Skeletal muscle satellite cell (primary cell): ENCODE measurements around the gene LRRC14B.
"Not testable (repeated sequence)": the region's sequence is repeated elsewhere in the genome, so short reads cannot be mapped to it uniquely, and the experiment has no call there.

Experiments used
- H3K27me3 ChIP-seq: 2 replicates; pipeline ENCODE4 v1.7.0; 2013; ENCODE audit warnings: low read length; ENCODE audit not compliant: control insufficient read depth, insufficient read depth
- H3K36me3 ChIP-seq: 2 replicates; pipeline ENCODE4 v1.7.0; 2013; ENCODE audit warnings: mild to moderate bottlenecking, control low read depth, low read length; ENCODE audit not compliant: insufficient read depth
- H3K4me1 ChIP-seq: 2 replicates; pipeline ENCODE4 v1.7.0; 2013; ENCODE audit warnings: low read length; ENCODE audit not compliant: control insufficient read depth, insufficient read depth
- H3K4me2 ChIP-seq: 2 replicates; pipeline ENCODE4 v1.7.0; 2013; ENCODE audit warnings: mild to moderate bottlenecking, low read length
- H3K4me3 ChIP-seq: 2 replicates; pipeline ENCODE4 v1.7.0; 2013; ENCODE audit warnings: low read length
- H3K9ac ChIP-seq: 2 replicates; pipeline ENCODE4 v1.7.0; 2013; ENCODE audit warnings: mild to moderate bottlenecking, low read depth, low read length, moderate library complexity
- H3K9me3 ChIP-seq: replicated peaks from 2 replicates; pipeline ENCODE4 v1.7.0; 2013; ENCODE audit warnings: mild to moderate bottlenecking, control low read depth, low read length

LRRC14B gene

DNA sequence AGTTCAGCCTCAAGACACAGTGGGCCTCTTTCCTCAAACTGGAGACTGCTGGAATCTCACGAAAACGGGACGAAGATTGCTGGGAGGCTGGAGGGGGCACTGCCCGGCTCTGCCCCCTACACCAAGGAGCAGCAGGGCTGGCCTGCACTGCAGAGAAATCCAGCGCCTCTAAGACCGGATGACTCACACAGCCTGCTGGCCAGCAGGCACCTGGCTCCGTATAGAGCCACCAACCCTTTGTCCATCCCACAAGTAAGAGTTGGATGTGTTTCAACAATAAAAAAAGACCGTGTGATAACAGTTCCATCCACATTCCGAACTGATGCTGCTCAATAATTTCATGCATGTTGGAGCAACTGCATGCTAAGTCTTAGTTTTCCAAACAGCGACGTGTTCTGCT lies 15.1 kb downstream of the LRRC14B start:
- Histone ChIP-seq H3K4me1 (peaks cover 7% of the 10 kb centered on the region), H3K4me3 (no peak overlapping the region), H3K4me2 (peak overlapping the region; percentile 23), H3K9ac (no peak overlapping the region), H3K27me3 (no peaks in the 10 kb centered on the region), H3K9me3 (no peaks in the 10 kb centered on the region), H3K36me3 (peaks cover 24% of the 10 kb centered on the region)

DNA sequence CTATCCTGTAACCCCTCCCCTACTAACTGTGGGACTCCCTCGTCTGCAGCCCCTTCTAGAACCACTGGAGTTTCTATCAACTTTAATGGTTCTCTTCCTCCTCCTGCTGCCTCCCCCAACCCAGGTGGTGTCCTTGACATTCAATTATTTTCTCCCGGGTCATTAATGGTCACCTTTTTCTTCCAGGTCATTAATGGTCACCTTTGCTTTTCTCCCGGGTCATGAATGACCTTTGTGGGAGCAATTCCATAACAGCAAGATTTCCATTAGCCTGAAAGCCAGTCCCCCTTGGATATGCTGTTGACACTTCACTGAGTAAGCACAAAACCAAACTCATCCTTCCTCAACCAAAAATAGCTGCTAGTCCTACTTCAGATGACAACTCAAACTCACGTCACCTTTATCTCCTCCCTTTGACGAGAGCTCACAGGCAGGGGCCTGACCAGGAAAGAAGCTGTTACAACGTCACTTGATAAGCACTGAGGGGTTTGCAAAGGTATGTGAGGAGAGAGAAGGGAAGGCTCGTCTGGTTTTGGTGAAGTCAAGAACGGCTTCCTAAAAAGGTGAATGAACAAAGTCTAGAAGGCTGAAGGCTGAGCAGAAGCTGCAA lies 15.7 kb downstream of the LRRC14B start:
- Histone ChIP-seq H3K4me1 (peaks cover 7% of the 10 kb centered on the region), H3K4me2 (no peak overlapping the region), H3K9ac (no peak overlapping the region), H3K9me3 (no peaks in the 10 kb centered on the region), H3K4me3 (no peak overlapping the region), H3K36me3 (peaks cover 24% of the 10 kb centered on the region), H3K27me3 (no peaks in the 10 kb centered on the region)

DNA sequence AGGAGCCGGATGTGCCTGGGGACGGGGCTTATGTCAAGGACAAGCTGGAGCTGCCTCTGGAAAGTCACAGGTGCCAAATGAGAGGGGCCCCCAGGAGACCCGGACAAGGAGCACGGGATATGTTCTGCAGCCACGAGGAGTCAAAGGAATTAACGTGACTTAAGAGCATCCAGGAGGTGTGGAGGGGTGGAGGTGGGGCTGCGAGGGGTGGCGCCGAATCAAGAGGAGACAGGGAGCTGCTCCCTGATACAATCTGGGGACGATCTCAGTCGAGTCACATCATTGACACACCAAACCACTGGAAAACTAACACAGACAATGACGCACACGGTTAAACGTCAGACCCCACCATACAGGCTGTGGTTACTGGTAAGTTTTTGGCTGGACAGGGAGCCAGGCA lies 16.3 kb downstream of the LRRC14B start:
- H3K4me1 ChIP-seq: peaks cover 7% of the 10 kb centered on the region
- H3K27me3 ChIP-seq: no peaks in the 10 kb centered on the region
- H3K36me3 ChIP-seq: peaks cover 24% of the 10 kb centered on the region
- no peak overlapping the region for H3K4me3 ChIP-seq
- H3K4me2 ChIP-seq: no peak overlapping the region
- H3K9ac ChIP-seq: no peak overlapping the region
- H3K9me3 ChIP-seq: no peaks in the 10 kb centered on the region

DNA sequence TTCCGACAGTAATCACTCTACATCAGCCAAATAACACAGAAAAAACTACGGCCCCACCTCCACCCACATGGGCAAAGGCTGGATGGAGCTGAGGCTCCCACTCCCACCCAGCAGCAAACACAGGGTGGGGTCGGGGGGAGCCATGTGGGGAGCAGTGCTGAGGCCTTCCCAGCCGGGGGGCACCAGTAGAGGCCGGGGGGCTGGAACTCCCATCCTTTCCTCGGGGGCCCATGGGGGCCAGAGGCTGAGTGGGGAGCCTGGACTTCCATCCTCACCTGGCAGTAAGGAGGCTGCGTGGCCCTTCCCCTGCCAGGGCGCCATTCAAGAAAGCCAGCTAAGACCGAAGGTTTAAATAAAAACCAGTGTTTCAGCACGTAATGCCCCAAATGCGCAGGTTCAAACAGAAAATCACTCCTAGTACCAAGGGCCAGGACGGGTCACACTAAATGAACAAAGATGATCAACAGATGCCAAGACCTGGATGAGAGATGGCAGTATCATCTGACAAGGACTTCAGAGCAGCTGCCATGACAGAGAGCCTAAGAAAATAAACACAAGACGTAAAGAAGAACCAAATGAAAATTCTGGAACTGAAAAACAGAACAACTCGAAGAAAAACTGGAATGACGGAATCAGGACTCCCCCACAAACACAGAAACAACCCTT lies 17.3 kb downstream of the LRRC14B start:
- Histone ChIP-seq H3K9me3 (no peaks in the 10 kb centered on the region), H3K27me3 (no peaks in the 10 kb centered on the region), H3K4me1 (peaks cover 7% of the 10 kb centered on the region), H3K4me3 (no peak overlapping the region), H3K36me3 (peaks cover 22% of the 10 kb centered on the region), H3K9ac (no peak overlapping the region), H3K4me2 (no peak overlapping the region)

DNA sequence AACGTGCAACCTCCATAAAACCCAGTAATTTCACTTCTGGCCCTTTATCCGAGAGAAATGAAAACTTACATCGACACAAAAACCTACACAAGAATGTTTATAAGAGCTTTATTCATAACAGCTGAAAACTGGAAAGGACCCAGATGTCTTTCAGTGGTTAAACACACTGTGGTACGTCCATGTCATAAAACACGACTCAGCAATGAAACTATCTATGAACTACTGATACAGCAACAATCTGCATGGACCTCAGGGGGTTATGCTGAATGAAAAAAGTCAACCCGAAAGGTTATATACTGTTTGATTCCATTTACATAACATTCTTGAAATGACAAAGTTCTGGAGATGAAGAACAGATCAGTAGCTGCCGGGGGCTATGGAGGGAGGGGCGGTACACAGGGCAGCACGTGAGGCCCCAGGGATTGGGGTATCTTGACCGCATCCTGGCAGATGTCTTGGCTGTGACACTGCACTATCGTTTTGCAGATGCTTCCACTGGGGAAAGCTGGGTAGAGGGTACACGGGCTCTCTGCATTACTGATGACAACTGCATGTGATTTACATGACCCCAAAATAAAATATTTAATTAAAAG lies 22.6 kb downstream of the LRRC14B start:
- H3K9me3 ChIP-seq: no peaks in the 10 kb centered on the region
- H3K4me1 ChIP-seq: peaks cover 7% of the 10 kb centered on the region
- peaks cover 10% of the 10 kb centered on the region for H3K36me3 ChIP-seq
- no peak overlapping the region for H3K9ac ChIP-seq
- no peaks in the 10 kb centered on the region for H3K27me3 ChIP-seq
- H3K4me3 ChIP-seq: no peak overlapping the region
- H3K4me2 ChIP-seq: no peak overlapping the region

DNA sequence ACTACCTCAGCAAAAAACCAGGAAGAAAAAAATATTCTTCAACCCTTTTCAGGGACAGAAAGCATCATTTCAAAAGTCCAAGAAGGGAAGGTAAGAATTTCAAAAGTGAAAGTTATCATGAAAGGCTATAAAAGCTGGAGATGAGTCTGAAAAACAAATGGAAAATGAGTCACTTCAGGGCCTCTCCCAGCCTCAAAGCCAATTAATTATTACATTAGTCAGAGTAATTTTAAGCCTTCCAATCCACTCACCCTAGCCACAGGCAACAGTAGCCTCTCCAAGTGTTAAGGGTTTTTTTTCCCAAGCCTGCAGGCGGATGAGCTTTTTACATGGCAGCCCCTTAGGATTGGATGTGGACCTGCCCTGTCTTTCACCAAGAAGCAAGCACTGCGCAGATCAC lies 24.0 kb downstream of the LRRC14B start:
- H3K27me3 ChIP-seq, H3K9me3 ChIP-seq, H3K4me3 ChIP-seq, H3K9ac ChIP-seq: not testable (repeated sequence)
- Histone ChIP-seq H3K4me2 (peak overlapping the region; percentile 43), H3K4me1 (peaks cover 14% of the 10 kb centered on the region), H3K36me3 (peaks cover 10% of the 10 kb centered on the region)

DNA sequence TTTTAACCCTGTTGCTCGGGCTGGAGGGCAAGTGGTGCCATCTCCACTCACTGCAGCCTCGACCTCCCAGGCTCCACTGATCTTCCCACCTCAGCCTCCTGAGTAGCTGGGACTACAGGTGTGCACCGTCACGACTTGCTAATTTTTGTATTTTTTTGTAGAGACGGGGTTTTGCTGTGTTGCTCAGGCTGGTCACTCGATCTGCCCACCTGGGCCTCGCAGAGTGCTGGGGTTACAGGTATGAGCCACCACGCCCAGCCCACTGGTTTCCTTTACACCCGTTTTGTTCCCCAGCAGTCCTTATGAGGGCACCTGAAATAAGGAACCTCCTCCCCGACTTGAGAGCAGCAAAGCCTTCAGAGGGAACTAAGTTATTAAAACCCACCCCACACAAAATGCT lies 24.8 kb downstream of the LRRC14B start:
- not testable (repeated sequence) for H3K9ac ChIP-seq, H3K9me3 ChIP-seq, H3K27me3 ChIP-seq, H3K4me3 ChIP-seq, H3K4me2 ChIP-seq
- H3K4me1 ChIP-seq: peaks cover 17% of the 10 kb centered on the region
- H3K36me3 ChIP-seq: peaks cover 10% of the 10 kb centered on the region

DNA sequence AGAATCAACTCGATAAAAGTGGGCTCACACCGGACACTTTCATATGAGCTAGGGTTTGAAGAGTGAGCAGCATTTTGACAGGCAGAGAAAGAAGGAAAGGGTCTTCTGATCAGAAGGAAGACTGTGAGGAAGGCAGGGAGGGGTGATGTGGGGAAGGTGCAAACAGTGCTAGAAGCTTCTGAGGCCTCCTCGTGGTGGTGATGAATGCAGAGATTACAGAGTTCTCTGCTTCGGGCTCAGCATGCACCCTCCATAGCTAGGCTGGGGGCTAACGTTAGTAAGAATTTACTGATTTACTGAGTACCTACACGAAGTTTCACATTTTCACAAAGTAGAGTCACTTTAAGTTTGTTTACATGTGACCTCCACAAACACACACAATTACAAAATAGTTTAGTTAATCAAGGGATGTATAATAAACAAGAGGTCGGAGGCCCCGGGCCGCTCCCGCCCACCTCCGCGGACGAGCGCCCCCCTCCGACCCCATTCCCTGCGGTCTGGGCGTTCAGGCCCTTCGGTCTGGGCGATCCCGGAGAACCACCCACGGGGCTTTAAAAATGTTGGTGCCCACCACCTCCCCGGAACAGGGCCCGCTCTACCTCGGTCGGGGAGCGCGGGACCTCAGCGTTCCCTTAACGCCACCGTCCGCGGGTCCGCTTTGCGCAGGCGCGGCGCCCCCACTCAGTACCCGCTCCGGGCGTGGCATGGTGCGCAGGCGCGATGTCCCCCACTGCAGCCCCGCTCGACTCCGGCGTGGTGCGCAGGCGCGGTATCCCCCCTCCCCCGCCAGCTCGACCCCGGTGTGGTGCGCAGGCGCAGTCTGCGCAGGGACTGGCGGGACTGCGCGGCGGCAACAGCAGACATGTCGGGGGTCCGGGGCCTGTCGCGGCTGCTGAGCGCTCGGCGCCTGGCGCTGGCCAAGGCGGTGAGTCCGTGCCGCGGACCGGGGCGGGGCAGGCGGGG lies 26.5 kb downstream of the LRRC14B start, which contains the start of the genes CCDC127 and SDHA:
CCDC127 (minus strand) TSS at position 660 of the 963 bp plus-strand sequence. CDS start 1,304 bp downstream, outside the sequence.
SDHA (plus strand) TSS at position 827 of the 963 bp plus-strand sequence; CDS start at position 863, 36 bp downstream.
- Histone ChIP-seq H3K9ac (peak within 1 kb of the TSS; percentile 91), H3K4me3 (peak within 1 kb of the TSS; percentile 83), H3K36me3 (peaks cover 10% of the 10 kb centered on the region), H3K4me1 (peaks cover 25% of the 10 kb centered on the region), H3K4me2 (peak within 1 kb of the TSS; percentile 96)
- not testable (repeated sequence) for H3K27me3 ChIP-seq, H3K9me3 ChIP-seq

DNA sequence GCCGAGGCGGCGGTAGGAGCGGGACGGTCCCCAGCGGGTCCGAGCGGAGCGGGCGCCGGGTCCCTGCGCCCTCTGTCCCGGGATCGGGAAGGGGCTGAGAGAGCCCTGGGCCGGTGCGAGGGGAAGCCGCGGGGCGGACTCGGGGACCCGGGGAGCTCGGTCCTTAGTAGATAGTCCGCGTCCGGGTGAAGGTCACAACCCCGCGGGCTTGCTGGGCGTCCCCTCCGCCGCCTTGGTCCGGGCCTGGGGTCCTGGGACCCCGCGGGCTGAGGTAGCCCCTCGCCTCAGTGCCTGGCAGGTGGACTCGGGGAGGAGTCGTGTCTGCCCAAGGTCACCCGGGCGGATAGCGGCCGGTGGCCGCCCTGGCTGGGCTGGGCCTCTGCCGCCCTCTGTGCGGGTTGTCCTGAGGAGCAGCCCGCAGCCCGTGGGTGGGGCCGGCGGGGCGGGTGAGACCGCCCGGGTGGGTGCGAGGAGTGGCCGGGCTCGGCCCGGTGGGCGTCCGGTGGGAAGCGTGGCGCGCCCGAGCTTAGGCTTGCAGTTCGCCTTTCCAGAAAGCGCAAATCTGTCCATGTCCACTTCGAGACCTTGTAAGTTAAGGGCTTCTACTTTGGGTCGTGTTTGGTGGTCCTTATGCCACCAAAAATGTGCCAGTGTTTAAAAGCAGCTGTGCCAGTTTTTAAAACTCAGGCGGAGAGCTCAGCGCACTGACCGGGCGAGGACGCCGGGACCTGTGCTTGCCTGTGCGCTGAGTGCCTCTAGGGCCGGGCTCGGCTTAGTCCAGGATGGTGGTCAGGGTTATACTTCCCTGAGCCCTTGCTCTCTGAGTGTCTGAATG lies 27.4 kb downstream of the LRRC14B start:
- peaks cover 7% of the 10 kb centered on the region for H3K36me3 ChIP-seq
- H3K9ac ChIP-seq: peak overlapping the region; percentile 91
- H3K4me1 ChIP-seq: peaks cover 32% of the 10 kb centered on the region
- H3K9me3 ChIP-seq: no peaks in the 10 kb centered on the region
- no peaks in the 10 kb centered on the region for H3K27me3 ChIP-seq
- H3K4me2 ChIP-seq: peak overlapping the region; percentile 96
- peak overlapping the region; percentile 83 for H3K4me3 ChIP-seq

DNA sequence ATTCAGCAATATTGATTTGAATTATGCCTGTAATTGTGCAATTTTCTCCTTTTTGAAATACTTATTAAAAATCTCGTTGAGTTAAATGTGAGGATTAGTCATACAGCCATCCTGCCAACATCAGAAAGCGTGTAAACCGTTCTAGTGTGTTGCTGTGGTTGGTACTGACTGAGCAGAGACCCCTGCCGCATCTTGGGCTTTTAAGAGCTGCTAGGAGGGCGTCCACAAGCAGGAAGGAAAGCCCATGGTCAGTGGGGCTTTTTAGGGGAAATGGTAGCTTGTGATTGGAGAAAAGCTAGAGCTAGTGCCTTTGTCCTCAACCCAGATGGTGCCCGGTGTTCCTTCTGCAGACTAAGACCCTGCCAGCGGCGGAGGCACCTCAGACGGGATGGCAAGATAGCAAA lies 28.2 kb downstream of the LRRC14B start:
- H3K4me2 ChIP-seq: peak overlapping the region; percentile 96
- H3K4me1 ChIP-seq: peaks cover 35% of the 10 kb centered on the region
- no peaks in the 10 kb centered on the region for H3K9me3 ChIP-seq
- H3K4me3 ChIP-seq: peak overlapping the region; percentile 83
- no peaks in the 10 kb centered on the region for H3K27me3 ChIP-seq
- H3K9ac ChIP-seq: peak overlapping the region; percentile 91
- peaks cover 8% of the 10 kb centered on the region for H3K36me3 ChIP-seq
